22Rv1 (cell line): ENCODE data around the gene AURKAIP1.

Source experiments
- CTCF ChIP-seq: fragments of 450-650 bp; IDR thresholded peaks from 2 replicates; pipeline ENCODE4 v1.5.1; 2017; ENCODE audit warnings: mild to moderate bottlenecking
- ZFX ChIP-seq: fragments of 450-650 bp; IDR thresholded peaks from 2 replicates; pipeline ENCODE4 v1.6.1; 2017; ENCODE audit warnings: antibody characterized with exemption, borderline replicate concordance

GRCh38 chr1:1390675-1391074, 15.7 kb upstream of the AURKAIP1 start:
- TF ChIP-seq CTCF (no peak), ZFX (no peak)
